Erythroblast (primary cell): ENCODE results near the gene TEDC2.

Source experiments
- GATA1 ChIP-seq: IDR thresholded peaks from 2 replicates; pipeline ENCODE4 v1.6.1; 2011; ENCODE audit warnings: low read depth, mild to moderate bottlenecking, control low read depth, low read length, moderate library complexity
- POLR2A ChIP-seq: IDR thresholded peaks from 2 replicates; pipeline ENCODE4 v1.6.1; 2011; ENCODE audit warnings: mild to moderate bottlenecking, low read length

GRCh38 chr16:2443555-2443954 lies 16.4 kb upstream of the TEDC2 start:
- no peak for TF ChIP-seq POLR2A
- TF ChIP-seq GATA1, result no peak
